CD8-positive, alpha-beta memory T cell (primary cell): ENCODE measurements around the gene MYMX. TPM values are rescaled to one million over a fixed set of nuclear protein-coding genes. Genes with fewer than 3 reads are reported as not detected.
"Not testable (repeated sequence)": the region's sequence is repeated elsewhere in the genome, so short reads cannot be mapped to it uniquely, and the experiment has no call there.

Source experiments
- CTCF ChIA-PET: fragments of 350-600 bp; sonication (Branson Sonifier 250); formaldehyde crosslinking; loops from one replicate; lab custom pipeline; 2021; ENCODE audit warnings: antibody characterized with exemption; lab: Charles Lee
- POLR2A ChIA-PET: fragments of 350-600 bp; sonication (Branson Sonifier 250); formaldehyde crosslinking; loops from one replicate; lab custom pipeline; 2021; ENCODE audit warnings: antibody characterized with exemption; lab: Charles Lee
- DNase-seq, 5 donors: peaks; one replicate each; pipeline versions ENCODE4 v3.0.0 to v3.0.0-alpha.2; 2020 to 2022; ENCODE audit warnings: mixed read lengths in 1 of 5
- H3K27ac ChIP-seq: one replicate; pipeline ENCODE4 v1.7.0; 2013; ENCODE audit warnings: low read depth, mild to moderate bottlenecking, low read length, moderate library complexity
- H3K27me3 ChIP-seq: 2 replicates; pipeline ENCODE4 v1.7.0; 2013; ENCODE audit warnings: low read length, mild to moderate bottlenecking; ENCODE audit not compliant: insufficient read depth, poor library complexity, severe bottlenecking
- H3K36me3 ChIP-seq: 2 replicates; pipeline ENCODE4 v1.7.0; 2013; ENCODE audit warnings: mild to moderate bottlenecking, low read length, moderate library complexity; ENCODE audit not compliant: insufficient read depth
- H3K4me1 ChIP-seq: 2 replicates; pipeline ENCODE4 v1.7.0; 2013; ENCODE audit warnings: mild to moderate bottlenecking, low read length, moderate library complexity; ENCODE audit not compliant: insufficient read depth
- H3K4me3 ChIP-seq: 2 replicates; pipeline ENCODE4 v1.7.0; 2013; ENCODE audit warnings: mild to moderate bottlenecking, low read length
- H3K9me3 ChIP-seq: 2 replicates; pipeline ENCODE4 v1.7.0; 2013; ENCODE audit warnings: mild to moderate bottlenecking, low read length
- H3K27ac Mint-ChIP-seq, 8 donors: one replicate each; pipeline ENCODE4 v1.8.0; 2020 to 2021; ENCODE audit warnings: mixed read lengths in 8 of 8, mild to moderate bottlenecking in 6 of 8, inconsistent platforms in 3 of 8, moderate library complexity in 3 of 8
- H3K27me3 Mint-ChIP-seq, 2 donors: one replicate each; pipeline ENCODE4 v1.8.0; 2020 to 2021; ENCODE audit warnings: mixed read lengths in 2 of 2, mild to moderate bottlenecking in 1 of 2, moderate library complexity in 1 of 2
- H3K36me3 Mint-ChIP-seq, 3 donors: one replicate each; pipeline ENCODE4 v1.8.0; 2020 to 2021; ENCODE audit warnings: mixed read lengths in 3 of 3, inconsistent platforms in 1 of 3, mild to moderate bottlenecking in 1 of 3
- H3K4me1 Mint-ChIP-seq, 3 donors: one replicate each; pipeline ENCODE4 v1.8.0; 2020 to 2021; ENCODE audit warnings: mixed read lengths in 3 of 3, inconsistent platforms in 1 of 3, mild to moderate bottlenecking in 1 of 3
- H3K4me3 Mint-ChIP-seq, 7 donors: one replicate each; pipeline ENCODE4 v1.8.0; 2020 to 2021; ENCODE audit warnings: mixed read lengths in 7 of 7, mild to moderate bottlenecking in 6 of 7, moderate library complexity in 4 of 7, inconsistent platforms in 2 of 7
- H3K9me3 Mint-ChIP-seq, 5 donors: one replicate each; pipeline ENCODE4 v1.8.0; 2020 to 2022; ENCODE audit warnings: mixed read lengths in 5 of 5, mild to moderate bottlenecking in 3 of 5, moderate library complexity in 2 of 5, inconsistent platforms in 1 of 5
- polyA plus RNA-seq: library from polyadenylated mRNA; unstranded; fragments of 300-500 nt; fragmentation: Illumina TruSeq; gene quantifications from one replicate; pipeline ENCODE4 v1.2.3, GENCODE V29; 2021
- total RNA-seq, 2 experiments: library from RNA; stranded (reverse); gene quantifications; one replicate each; pipeline ENCODE4 v1.2.3, GENCODE V29; 2021

Gene MYMX
- total and polyA plus RNA-seq, 3 experiments from 2014 or later: not detected

GRCh38 chr6:44227148-44227793 lies 10.5 kb downstream of the MYMX start:
- H3K27me3 ChIP-seq: no peaks in the 10 kb centered on the region
- Mint-ChIP-seq H3K9me3 (no peaks in the 10 kb centered on the region), H3K4me1 (peaks cover 13 to 16% (median 16%) of the 10 kb centered on the region in 3 donors), H3K27ac (no peak overlapping the region), H3K27me3 (no peaks in the 10 kb centered on the region), H3K4me3 (no peak overlapping the region), H3K36me3 (no peaks in the 10 kb centered on the region)
- H3K9me3 ChIP-seq: no peaks in the 10 kb centered on the region
- POLR2A ChIA-PET: interaction anchor here (1.4 kb wide), 1 partner anchor 10 kb away, joined by 3 read pairs; no protein-coding TSS in a partner anchor
- H3K36me3 ChIP-seq: no peaks in the 10 kb centered on the region
- H3K27ac ChIP-seq: peak overlapping the region; percentile 61
- no peak overlapping the region for H3K4me3 ChIP-seq
- peaks cover 6% of the 10 kb centered on the region for H3K4me1 ChIP-seq
- DNase-seq: no peak
- CTCF ChIA-PET: interaction anchor here (0.6 to 8.0 kb wide), 3 partner anchors 8 to 37 kb away, joined by 3 to 69 read pairs (median 5); no protein-coding TSS in a partner anchor

- H3K4me3 Mint-ChIP-seq: no peak overlapping the region
Observed at GRCh38 chr6:44228031-44228430, 11.3 kb downstream of the MYMX start.

DNA sequence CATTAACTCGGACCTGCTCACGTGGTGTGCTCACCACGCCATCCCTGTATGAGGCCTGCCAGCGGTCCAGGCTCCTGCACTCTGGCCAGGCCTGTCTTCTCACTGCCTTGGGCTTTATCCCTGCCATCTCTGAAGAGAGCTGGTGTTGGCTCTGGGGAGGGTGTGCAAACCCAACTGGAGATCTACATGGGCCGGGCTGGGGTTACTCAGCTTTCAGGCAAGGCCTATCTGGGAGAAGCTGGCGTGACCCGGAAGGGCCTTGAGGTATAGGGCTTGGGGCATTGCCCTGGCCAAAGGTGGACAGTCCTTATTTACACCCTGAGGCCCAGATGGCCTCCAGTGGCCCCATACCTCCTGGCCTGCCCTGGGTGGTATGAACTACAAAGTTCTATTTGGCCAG lies 11.7 kb downstream of the MYMX start:
- H3K4me1 ChIP-seq: no peaks in the 10 kb centered on the region
- DNase-seq: no peak
- POLR2A ChIA-PET: no interaction called here
- no peaks in the 10 kb centered on the region for H3K36me3 ChIP-seq
- Mint-ChIP-seq H3K36me3 (no peaks in the 10 kb centered on the region), H3K27ac (no peak overlapping the region), H3K9me3 (no peaks in the 10 kb centered on the region), H3K4me3 (no peak overlapping the region), H3K4me1 (peaks cover 8 to 9% (median 8%) of the 10 kb centered on the region in 3 donors), H3K27me3 (no peaks in the 10 kb centered on the region)
- CTCF ChIA-PET: interaction anchor here (1.2 to 8.0 kb wide), 2 partner anchors 7 to 28 kb away, joined by 5 to 69 read pairs; no protein-coding TSS in a partner anchor
- H3K4me3 ChIP-seq: no peak overlapping the region
- H3K27me3 ChIP-seq: no peaks in the 10 kb centered on the region
- H3K9me3 ChIP-seq: no peaks in the 10 kb centered on the region
- H3K27ac ChIP-seq: no peak overlapping the region

More at GRCh38 chr6:44228031-44228430, 11.3 kb downstream of the MYMX start:
- Histone ChIP-seq H3K27me3 (no peaks in the 10 kb centered on the region), H3K4me1 (peaks cover 1% of the 10 kb centered on the region), H3K4me3 (no peak overlapping the region), H3K36me3 (no peaks in the 10 kb centered on the region), H3K27ac (no peak overlapping the region), H3K9me3 (no peaks in the 10 kb centered on the region)
- no peak overlapping the region for H3K27ac Mint-ChIP-seq
- no peaks in the 10 kb centered on the region for H3K9me3 Mint-ChIP-seq
- H3K4me1 Mint-ChIP-seq: peaks cover 8 to 11% (median 10%) of the 10 kb centered on the region in 3 donors
- ChIA-PET POLR2A (interaction anchor here (1.4 kb wide), 1 partner anchor 9 kb away, joined by 3 read pairs; no protein-coding TSS in a partner anchor), CTCF (interaction anchor here (0.6 to 8.0 kb wide), 3 partner anchors 8 to 36 kb away, joined by 3 to 69 read pairs (median 5); no protein-coding TSS in a partner anchor)
- no peaks in the 10 kb centered on the region for H3K36me3 Mint-ChIP-seq
- DNase-seq: no peak
- no peaks in the 10 kb centered on the region for H3K27me3 Mint-ChIP-seq

DNA sequence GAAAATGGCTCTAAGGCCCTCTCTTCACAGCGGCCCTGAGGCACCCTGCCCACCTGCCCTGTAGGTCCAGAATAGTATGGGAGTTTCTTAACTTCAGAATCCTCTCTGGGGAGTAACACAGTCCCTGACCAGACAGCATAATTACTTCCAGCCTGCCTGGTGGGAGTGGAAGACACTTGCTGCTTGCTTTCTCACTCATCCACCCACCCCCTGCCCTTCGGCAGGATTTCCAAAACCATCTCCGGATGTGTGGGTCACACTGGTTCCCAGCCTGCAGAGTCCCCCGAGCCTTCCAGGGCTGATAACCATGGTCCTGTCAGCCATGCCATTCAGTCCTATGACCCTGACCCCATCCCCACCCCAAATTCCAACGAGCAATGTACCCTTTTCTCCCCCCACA lies 12.1 kb downstream of the MYMX start:
- Histone ChIP-seq H3K27me3 (no peaks in the 10 kb centered on the region), H3K4me1 (no peaks in the 10 kb centered on the region), H3K36me3 (no peaks in the 10 kb centered on the region), H3K4me3 (no peak overlapping the region), H3K27ac (no peak overlapping the region), H3K9me3 (no peaks in the 10 kb centered on the region)
- DNase-seq: peak in 1 of 5 donors; percentile 14
- CTCF ChIA-PET: interaction anchor here (8.0 kb wide), 1 partner anchor 7 kb away, joined by 69 read pairs; no protein-coding TSS in a partner anchor
- Mint-ChIP-seq H3K36me3 (no peaks in the 10 kb centered on the region), H3K27ac (peak overlapping the region in 1 of 8 donors; percentile 54), H3K4me1 (peaks cover 7 to 8% (median 8%) of the 10 kb centered on the region in 3 donors), H3K4me3 (no peak overlapping the region), H3K27me3 (no peaks in the 10 kb centered on the region), H3K9me3 (no peaks in the 10 kb centered on the region)
- POLR2A ChIA-PET: no interaction called here

DNA sequence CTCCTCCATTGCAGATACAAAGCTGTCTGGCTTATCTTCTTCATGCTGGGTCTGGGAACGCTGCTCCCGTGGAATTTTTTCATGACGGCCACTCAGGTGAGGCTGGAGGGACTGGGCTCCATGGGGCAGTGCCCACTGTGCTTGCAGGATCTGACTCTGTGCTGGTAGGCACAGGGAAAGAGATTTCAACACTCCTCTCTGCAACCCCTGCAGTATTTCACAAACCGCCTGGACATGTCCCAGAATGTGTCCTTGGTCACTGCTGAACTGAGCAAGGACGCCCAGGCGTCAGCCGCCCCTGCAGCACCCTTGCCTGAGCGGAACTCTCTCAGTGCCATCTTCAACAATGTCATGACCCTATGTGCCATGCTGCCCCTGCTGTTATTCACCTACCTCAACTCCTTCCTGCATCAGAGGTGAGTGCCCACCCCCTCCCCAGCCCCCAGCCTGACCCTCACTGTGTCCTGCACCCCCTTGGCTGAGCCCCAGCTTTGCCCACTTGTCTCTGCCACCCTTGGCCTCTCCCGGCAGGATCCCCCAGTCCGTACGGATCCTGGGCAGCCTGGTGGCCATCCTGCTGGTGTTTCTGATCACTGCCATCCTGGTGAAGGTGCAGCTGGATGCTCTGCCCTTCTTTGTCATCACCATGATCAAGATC lies 12.8 kb downstream of the MYMX start:
- no peaks in the 10 kb centered on the region for H3K9me3 Mint-ChIP-seq
- no peak overlapping the region for H3K27ac Mint-ChIP-seq

DNA sequence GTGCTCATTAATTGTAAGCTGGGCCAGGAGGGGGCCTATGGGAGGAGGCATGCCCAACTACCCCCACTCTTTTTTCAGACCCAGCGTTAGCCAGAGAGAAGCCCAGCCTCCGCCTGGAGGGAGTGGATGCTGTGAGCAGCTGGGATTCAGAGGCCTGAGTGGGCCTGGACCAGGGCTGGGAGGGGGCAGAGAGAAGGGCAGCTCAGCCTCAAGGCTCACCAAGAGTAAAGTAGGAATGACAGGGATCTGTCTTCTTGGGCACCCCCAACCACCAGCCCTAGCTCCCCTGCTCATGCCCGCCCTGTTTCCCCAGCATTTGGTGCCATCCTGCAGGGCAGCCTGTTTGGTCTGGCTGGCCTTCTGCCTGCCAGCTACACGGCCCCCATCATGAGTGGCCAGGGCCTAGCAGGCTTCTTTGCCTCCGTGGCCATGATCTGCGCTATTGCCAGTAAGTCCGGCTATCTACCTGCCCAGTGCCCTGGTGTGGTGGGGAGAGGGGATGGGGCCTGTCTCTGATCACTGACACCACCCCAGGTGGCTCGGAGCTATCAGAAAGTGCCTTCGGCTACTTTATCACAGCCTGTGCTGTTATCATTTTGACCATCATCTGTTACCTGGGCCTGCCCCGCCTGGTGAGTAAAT lies 13.4 kb downstream of the MYMX start:
- Histone ChIP-seq H3K4me3 (no peak overlapping the region), H3K4me1 (no peaks in the 10 kb centered on the region), H3K9me3 (no peaks in the 10 kb centered on the region), H3K27ac (no peak overlapping the region), H3K27me3 (no peaks in the 10 kb centered on the region), H3K36me3 (no peaks in the 10 kb centered on the region)
- POLR2A ChIA-PET: interaction anchor here (0.9 kb wide), 1 partner anchor 17 kb away, joined by 3 read pairs; the partner anchor contains the start of gene HSP90AB1
- no peaks in the 10 kb centered on the region for H3K9me3 Mint-ChIP-seq
- CTCF ChIA-PET: interaction anchor here (0.6 to 1.4 kb wide), 2 partner anchors 12 to 57 kb away, joined by 3 to 4 read pairs; no protein-coding TSS in a partner anchor
- H3K4me1 Mint-ChIP-seq: no peaks in the 10 kb centered on the region
- no peak overlapping the region for H3K4me3 Mint-ChIP-seq
- no peak overlapping the region for H3K27ac Mint-ChIP-seq
- no peaks in the 10 kb centered on the region for H3K27me3 Mint-ChIP-seq
- H3K36me3 Mint-ChIP-seq: no peaks in the 10 kb centered on the region
- no peak for DNase-seq

More for the DNA sequence above, 12.8 kb downstream of the MYMX start:
- Mint-ChIP-seq H3K36me3 (no peaks in the 10 kb centered on the region), H3K27me3 (no peaks in the 10 kb centered on the region), H3K4me1 (peaks cover under 1 to 2% (median 1%) of the 10 kb centered on the region in 3 donors), H3K4me3 (no peak overlapping the region)
- Histone ChIP-seq H3K36me3 (no peaks in the 10 kb centered on the region), H3K27ac (no peak overlapping the region), H3K4me1 (no peaks in the 10 kb centered on the region), H3K4me3 (no peak overlapping the region), H3K9me3 (no peaks in the 10 kb centered on the region), H3K27me3 (no peaks in the 10 kb centered on the region)
- DNase-seq: peak in 1 of 5 donors; percentile 8
- ChIA-PET CTCF (interaction anchor here (0.6 kb wide), 1 partner anchor 56 kb away, joined by 3 read pairs; no protein-coding TSS in a partner anchor), POLR2A (no interaction called here)

GRCh38 chr6:44231426-44231825 lies 14.7 kb downstream of the MYMX start:
- H3K4me1 ChIP-seq, CTCF ChIA-PET, DNase-seq, H3K27ac ChIP-seq, H3K9me3 Mint-ChIP-seq, POLR2A ChIA-PET, H3K4me1 Mint-ChIP-seq, H3K27me3 ChIP-seq, H3K27ac Mint-ChIP-seq, H3K36me3 ChIP-seq, H3K36me3 Mint-ChIP-seq, H3K4me3 ChIP-seq, H3K4me3 Mint-ChIP-seq, H3K27me3 Mint-ChIP-seq, H3K9me3 ChIP-seq: not testable (repeated sequence)
